Gastrocnemius medialis (tissue), 4 donors: ENCODE results near the gene SLCO4A1.

Experiments used
- CTCF ChIP-seq, 5 experiments: fragments of 450-650 bp in 3 of 5; fragments of 200-600 bp in 2 of 5; sonication (generic) in 2 of 5; IDR thresholded peaks in 4 of 5; conservative IDR thresholded peaks in 1 of 5; 1 replicate in 4 of 5; 2 replicates in 1 of 5; pipeline ENCODE4 v1.5.1; 2016 to 2019; ENCODE audit warnings: antibody characterized with exemption in 5 of 5, mild to moderate bottlenecking in 3 of 5, moderate library complexity in 3 of 5
- POLR2A ChIP-seq, 2 donors: fragments of 450-650 bp; IDR thresholded peaks; one replicate each; pipeline ENCODE4 v1.6.1; 2017; ENCODE audit warnings: antibody characterized with exemption in 2 of 2, mild to moderate bottlenecking in 2 of 2, moderate library complexity in 2 of 2

DNA sequence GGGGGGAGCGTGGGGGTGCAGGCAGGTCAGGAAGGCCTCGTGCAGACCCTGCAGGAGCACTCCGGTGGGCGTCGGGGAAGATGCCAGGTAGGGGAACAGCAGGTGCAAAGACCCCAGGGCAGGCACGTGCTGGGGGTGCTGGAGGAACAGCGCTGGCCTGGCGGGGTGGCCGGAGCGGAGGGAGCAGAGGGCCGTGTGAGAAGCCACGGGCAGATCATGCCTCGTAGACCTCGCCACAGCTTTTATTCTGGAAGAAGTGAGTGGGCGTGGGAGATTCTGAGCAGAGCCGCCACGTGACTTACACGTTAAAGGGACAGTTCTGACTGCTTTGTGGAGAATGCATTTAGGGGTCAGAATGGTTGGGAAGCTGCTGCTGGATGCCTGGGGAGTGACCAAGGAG lies 75.6 kb downstream of the SLCO4A1 start:
- TF ChIP-seq CTCF (IDR thresholded peaks at IDR 0.05 in 4 of 5, conservative IDR thresholded peaks at IDR 0.05 in 1 of 5), result no peak
- no peak for TF ChIP-seq POLR2A (IDR thresholded peaks at IDR 0.05)
